ENCODE results near the gene RGS3.

RGS3 gene

GRCh38 chr9:113530022-113530635 lies 66.6 kb downstream of the RGS3 start:
- no peak for DNase-seq (ENCODE audit: low spot score)

- no peak for DNase-seq (ENCODE audit: low spot score)
These were observed 67.4 kb downstream of the RGS3 start for GRCh38 chr9:113530942-113531341.

GRCh38 chr9:113531919-113532808 lies 68.6 kb downstream of the RGS3 start:
- DNase-seq (ENCODE audit: low spot score), result no peak

- no peak for DNase-seq (ENCODE audit: low spot score)
These were observed 69.3 kb downstream of the RGS3 start for GRCh38 chr9:113532809-113533190.

GRCh38 chr9:113533335-113534225 lies 70.1 kb downstream of the RGS3 start:
- DNase-seq (ENCODE audit: low spot score), result no peak

- DNase-seq (ENCODE audit: low spot score), result no peak
These were observed 72.2 kb downstream of the RGS3 start for GRCh38 chr9:113535756-113536155.

- no peak for DNase-seq (ENCODE audit: low spot score)
These were observed 72.6 kb downstream of the RGS3 start for GRCh38 chr9:113536166-113536482.

- DNase-seq (ENCODE audit: low spot score), result no peak
These were observed 73.1 kb downstream of the RGS3 start for GRCh38 chr9:113536483-113537228.

GRCh38 chr9:113537229-113537810 lies 73.8 kb downstream of the RGS3 start:
- DNase-seq (ENCODE audit: low spot score), result no peak

- DNase-seq (ENCODE audit: low spot score), result no peak
These were observed 74.6 kb downstream of the RGS3 start for GRCh38 chr9:113538131-113538530.

- DNase-seq (ENCODE audit: low spot score), result no peak
These were observed 75.3 kb downstream of the RGS3 start for GRCh38 chr9:113538701-113539430.

GRCh38 chr9:113540466-113540865 lies 76.9 kb downstream of the RGS3 start:
- DNase-seq (ENCODE audit: low spot score), result no peak

- no peak for DNase-seq (ENCODE audit: low spot score)
These were observed 77.7 kb downstream of the RGS3 start for GRCh38 chr9:113541019-113541900.

- DNase-seq (ENCODE audit: low spot score), result no peak
These were observed 78.5 kb downstream of the RGS3 start for GRCh38 chr9:113542006-113542405.

- no peak for DNase-seq (ENCODE audit: low spot score)
These were observed 79.2 kb downstream of the RGS3 start for GRCh38 chr9:113542741-113543140.

- no peak for DNase-seq (ENCODE audit: low spot score)
These were observed 79.9 kb downstream of the RGS3 start for GRCh38 chr9:113543296-113543981.

- no peak for DNase-seq (ENCODE audit: low spot score)
These were observed 80.4 kb downstream of the RGS3 start for GRCh38 chr9:113543982-113544303.

- no peak for DNase-seq (ENCODE audit: low spot score)
These were observed 81.5 kb downstream of the RGS3 start for GRCh38 chr9:113545068-113545467.

- no peak for DNase-seq (ENCODE audit: low spot score)
These were observed 83.0 kb downstream of the RGS3 start for GRCh38 chr9:113546566-113546965.
